NCI-H2227 (cell line): ENCODE results near the gene TCFL5.

Experiments used
- DNase-seq: peaks from one replicate; lab custom pipeline; 2025; ENCODE audit not compliant: unreplicated experiment; lab: John Stamatoyannopoulos, UW

TCFL5 gene

DNA sequence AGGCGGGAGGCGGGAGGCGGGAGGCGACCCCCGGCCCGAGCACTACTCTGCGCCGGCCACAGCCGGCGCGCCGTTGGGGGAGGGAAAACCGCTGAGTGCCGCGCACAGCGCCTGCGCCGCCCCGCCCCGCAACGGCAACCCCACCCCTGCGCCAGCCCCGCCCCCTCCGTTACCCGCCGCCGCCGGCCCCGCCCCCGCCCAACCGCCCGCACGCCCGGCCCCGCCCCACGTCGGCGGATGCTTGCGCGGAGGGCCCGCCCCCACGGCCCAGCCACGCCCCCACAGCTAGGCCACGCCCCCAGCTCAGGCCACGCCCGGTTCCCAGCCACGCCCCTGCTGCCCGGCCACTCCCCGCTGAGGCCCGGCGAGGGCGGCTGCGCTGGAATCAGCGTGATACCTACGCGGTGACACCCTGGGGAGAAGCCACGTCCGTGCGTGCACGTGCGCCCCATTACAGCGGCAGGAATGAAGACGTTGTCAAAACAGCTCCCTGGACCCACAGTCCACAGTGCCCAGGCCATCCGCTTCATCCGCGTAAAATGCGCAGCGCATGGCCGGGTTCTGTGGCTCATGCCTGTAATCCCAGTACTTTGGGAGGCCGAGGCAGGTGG lies at the start of gene TCFL5:
Gene TCFL5, minus strand, starts transcription at position 97 of the 611 bp plus-strand sequence. CDS start 152 bp downstream, outside the sequence.
- peak; percentile 93 for DNase-seq

DNA sequence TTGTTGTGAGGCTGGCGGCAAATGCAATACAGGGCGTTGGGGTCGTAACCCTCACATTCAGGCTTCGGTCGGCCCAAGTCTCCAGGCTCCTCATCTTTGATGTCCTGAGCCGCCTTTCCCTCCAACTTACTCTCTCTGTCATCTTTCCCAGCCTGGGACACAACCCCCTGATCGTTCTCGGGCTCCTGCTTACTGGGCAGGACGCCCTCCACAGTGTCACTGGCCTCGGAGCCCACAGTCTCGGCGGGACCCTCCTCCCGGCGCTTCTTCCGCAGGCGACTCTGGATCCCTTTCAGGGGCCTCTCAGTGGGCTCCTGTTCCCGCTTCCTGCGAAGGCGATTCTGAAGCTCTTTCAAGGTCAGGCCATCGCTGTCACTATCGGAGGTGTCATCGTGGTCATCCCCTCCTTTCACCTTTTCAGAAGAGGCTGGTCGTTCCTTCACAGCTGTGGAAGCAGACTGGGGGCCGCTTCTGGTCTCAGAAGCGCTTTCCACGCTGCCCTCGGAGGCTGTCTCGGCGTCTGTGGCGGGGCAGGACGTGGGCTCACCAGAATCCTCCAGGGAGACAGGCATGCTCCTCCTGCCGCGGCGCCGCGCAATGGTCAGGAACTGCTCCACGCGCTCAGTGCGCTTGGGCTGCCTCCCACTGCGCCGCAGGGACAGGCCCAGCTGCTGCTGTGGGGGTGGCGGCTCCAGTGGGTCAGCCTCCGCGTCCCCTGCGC lies 49.3 kb upstream of the TCFL5 start:
- DNase-seq: no peak

DNA sequence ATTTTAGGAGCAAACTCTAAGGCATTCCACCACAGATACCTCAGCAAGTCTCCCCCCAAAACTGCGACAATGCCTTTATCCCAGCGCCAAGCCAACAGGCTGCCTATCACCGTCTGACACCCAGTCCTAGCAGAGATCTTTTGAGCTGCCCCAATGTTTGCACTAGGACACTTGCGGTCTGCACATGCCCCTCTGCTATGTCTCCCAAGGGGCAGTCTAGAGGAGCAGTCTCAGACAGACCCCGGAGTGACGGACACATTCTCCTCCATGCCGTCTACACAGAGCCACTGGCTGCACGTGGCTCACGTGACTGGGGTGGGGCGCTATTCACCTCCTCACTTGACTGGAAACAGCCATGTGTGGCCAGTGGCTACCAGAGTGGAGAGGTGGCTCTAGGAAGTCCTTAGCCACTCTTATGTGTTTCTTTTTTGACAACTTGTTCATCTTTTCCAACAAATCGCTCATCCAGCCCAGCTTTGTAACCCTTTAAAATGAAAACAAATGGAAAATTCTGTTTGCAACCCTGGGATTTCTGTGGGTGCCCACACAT lies 48.7 kb upstream of the TCFL5 start:
- no peak for DNase-seq

DNA sequence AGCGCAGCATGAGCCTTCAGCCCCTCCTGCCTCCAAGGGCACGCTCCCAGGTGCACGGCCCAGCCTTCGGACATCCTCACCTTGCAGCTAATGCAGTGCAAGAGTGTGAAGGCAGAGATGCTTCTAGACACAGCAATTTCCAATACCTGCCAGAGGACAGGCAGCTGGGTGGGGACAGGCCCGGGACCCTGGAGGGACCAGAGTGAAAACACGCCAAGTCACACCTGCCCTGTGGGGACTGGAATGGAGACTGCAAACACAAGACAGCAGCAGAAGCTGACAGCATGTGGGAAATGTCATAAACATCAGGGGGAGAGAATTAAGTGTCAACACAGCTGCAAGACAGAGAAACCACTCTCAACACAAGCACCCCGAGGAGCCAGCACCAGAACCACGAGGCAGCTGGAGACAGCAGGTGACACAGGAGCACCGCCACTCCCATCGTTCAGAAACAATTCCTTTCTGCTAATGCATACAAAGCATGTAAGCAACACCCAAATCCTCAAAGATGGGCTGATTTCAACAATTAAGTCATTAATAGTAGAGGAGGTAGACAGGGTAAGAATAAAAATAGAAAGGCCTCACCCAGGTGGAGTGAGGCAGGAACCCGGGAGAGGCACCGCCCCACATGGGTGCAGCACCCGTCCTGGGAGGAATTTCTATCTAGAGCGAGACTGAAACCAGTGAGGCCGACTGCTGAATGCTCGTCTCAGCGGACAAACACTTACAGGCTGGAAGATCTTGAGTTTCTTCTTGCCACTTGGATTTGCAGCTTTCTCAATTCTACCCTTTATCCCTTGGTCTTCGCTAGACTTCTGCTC lies 47.6 kb upstream of the TCFL5 start:
- no peak for DNase-seq

DNA sequence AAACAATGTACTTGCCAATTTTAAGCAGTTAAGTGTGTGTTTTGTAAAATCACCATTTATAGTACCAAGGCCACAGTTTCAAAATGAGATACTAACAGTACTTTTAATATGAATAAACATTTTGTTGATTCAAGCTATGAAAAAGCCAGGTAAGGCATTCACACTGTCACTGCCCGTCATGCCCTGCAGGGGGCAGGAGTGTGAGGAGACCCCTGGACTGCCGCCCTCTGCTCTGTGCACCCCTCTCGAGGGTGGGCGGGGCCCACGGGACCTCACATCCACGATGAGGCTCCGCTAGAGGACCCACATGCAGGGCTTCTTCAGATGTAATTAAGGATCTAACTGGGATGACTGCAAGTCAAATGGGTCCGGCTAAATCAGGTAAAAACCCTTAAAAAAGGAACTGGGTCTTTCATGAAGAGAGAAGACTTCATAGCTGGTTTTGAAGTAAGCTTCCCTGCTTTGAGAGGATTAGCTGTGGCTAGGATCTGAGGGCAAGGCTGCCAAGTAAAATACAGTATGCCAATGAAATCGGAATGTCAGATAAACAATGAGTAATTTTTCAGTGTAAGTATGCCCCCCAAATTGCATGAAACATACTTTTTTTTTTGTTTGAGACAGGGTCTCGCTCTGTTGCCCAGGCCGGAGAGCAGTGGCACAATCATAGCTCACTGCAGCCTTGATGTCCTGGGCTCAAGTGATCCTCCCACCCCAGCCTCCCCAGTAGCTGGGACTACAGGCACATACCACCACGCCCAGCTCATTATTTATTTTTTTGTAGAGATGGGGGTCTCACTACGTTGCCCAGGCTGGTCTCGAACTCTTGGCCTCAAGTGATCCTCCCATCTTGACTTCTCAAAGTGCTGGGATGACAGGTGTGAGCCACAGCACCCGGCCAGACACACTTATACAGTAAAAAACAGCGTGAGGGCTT lies 46.0 kb upstream of the TCFL5 start:
- DNase-seq: no peak

DNA sequence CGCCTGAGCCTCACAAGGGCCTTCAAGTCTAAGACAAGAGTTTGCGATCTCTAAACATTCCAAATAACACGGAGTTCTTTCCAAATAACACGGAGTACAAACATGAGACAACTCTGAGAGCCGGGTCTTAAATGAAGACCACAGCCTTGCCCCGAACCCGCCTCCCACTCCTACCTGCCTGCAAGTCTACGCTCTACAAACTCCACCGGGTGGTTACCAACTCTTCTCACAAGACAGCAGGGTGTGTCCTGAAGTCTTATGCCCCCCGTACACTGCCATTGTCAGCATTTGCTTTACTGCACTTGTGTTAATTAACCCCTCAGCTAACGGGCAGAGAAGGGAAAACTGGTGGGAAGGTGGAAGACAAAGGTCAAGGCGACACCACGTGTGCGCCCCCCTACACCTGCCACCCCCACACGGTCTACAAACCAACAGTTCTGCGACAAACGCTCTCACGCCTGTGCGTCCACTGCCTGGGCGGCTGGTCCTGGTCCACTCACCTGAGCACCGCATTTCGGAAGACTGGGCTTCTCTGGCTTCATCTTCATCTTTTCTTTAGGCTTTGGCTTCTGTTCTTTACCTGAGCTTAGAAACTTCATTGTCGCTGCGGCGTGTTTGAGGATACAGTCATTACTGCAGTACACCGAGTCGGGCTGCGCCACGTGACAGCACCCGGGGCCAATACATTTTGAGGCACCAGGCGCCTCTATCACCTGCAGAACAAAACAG lies 45.2 kb upstream of the TCFL5 start:
- DNase-seq: no peak

DNA sequence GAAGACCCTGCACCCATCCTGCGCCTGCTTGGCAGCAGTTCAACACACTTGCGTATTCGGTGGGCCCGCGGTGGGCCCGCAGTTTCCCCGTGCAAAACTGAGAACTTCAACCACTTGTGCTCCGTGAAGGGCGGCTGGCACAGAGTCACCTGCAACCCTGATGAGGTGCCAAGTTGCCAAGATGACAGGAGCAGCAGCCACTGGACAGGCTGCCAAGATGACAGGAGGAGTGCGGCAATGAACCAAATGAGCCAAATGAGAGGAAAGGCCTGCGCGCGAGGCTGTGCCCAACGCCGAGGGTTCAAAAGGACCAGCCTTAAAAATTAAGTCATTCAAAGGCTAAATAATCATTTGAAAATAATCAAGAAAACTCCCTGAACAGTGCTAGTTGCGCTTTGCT lies 44.6 kb upstream of the TCFL5 start:
- no peak for DNase-seq

DNA sequence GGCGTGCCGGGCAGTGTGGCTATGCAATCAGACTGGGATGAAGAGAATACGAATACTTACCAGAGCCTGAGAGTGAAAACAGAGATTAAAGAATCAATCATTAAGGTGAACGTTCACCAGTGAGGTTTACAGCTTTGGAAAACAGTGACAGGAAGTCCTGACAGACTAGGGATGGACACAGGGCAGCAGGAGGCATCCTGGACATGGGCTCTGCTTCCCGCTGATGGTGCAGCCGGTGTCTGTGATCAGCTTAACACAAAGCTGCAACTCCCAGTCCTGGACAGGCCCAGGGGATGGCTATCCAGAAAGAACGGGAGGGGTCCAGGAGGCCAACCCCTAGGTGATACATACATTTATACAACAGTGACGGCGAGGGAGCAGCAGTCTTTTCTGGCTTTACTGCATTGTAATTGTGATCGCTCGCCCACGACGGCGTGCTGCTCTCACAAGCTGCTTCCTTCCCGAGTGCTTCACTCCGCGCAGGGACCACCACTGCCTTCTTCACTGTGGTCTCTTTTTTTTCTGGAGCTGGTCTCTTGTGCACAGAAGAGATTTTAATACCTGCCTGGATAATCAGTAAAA lies 44.0 kb upstream of the TCFL5 start:
- no peak for DNase-seq

DNA sequence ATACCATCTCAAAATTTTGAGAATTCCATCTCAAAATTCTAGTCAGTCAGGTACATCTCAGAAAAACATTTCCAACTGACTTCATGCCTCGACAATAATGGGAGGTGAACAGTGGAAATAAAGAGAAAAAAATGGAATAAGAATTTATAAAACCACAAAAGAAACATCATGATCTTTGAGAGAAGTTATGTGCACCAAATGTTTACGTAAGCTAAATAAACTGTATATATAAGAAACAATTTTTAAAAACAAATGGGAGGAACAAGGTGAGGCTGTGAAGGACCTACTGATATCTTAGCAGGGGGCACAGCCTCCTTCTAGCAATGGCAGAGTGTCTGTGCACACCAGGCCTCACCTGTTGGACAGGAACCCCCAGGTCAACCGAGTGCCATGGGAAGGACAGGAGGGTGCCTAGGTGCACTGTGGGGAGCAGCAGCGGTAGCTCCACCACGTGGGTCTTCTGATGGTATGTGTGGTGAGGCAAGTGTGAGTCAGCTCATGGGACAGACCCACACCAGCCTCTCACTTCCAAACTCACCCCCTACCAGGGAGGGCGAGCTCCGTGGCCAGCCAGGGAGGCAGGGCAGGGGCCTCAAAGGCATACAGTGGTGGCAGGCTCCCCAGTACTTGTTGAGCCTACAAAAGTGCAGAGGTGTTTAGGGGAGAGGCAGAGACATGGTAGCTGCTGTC lies 41.4 kb upstream of the TCFL5 start:
- DNase-seq: no peak

DNA sequence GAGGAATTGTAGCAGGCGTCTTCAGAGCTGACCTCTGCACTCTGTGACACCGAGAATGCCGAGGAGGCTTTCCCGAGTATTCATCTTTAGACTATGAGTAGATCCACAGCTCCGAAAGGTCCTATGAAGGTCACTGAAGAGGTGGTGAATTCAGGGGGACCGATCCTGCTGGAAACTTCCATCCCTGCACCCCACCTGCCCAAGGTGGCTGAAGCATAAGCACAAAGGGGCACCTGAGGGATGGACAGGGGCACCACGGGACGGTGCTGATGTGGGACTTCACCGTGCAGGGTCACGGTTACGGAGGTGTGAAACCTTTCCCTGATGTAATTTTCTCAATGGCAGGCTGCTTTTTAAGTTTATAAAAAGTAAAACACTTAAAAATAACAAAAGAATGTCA lies 40.3 kb upstream of the TCFL5 start:
- no peak for DNase-seq

DNA sequence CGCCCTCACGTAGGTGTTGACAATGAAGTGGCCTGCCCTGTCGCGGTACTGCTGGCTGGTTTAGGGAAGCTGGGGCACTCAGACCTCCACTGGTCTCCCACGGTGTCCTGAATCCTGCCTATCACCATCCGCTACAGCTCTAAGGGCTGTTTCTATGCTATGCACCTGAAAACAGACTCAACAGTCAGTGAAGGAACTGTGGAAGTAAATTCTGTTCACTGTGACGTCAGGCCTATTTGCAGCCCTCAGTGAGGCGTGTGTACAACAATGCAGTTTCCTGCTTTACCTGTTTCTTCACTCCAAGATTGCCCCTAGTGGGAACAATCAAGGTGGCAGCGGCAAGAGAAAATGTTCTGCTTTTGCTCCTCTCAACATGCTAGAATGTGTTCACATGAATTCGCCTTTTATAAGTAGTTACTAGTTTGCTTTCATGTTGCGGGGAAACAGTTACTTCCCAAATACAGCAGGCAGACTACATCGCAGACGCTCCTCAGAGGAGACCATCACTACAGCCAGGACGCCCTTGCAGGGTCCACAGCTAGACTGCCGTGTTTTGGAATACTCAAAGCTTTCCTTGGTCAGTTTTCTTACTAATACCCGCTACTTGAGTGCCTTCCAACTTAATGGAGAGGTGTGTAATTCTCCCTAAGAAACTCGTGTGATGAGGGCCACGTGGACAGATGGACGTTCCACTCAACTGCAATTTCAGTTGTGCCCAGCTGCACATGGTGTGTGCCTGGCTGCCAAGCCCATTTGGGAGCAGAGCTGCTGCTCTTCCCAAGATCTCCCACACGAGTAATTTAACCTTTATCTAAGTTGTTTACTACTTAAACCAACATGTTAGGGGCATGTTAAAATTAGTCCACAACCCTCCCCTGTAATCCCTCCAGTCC lies 39.3 kb upstream of the TCFL5 start:
- DNase-seq: peak; percentile 58

DNA sequence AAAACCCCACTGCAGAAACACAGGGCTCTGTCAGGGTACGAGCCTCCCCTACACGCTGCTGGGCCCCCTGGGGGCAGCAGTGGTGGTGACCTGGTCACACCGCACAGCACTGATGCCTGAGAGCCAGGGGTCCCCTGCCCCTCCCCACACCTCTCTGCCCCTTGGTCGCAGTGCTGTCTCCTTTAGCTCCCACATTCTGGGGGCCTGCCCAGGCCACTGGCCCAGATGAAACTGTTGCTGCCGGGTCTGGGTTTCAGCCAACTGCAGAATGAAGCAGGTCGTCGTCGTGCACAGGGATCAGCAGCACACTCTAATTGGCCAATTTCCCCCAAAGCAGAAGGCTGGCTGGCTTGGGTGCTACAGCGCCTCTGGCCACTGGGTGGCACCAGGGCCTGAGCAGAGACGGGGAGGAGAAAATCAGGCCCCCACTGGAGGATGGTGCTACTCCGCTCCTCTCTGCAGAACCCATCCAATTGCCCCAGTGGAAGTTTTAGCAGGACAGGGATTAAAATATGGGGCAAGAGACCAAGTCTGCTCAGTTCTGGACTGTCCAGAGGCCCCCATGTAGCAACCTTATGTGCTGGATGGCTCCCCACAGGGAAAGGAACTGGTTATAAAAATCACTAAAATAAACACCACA lies 38.5 kb upstream of the TCFL5 start:
- DNase-seq: peak; percentile 89

DNA sequence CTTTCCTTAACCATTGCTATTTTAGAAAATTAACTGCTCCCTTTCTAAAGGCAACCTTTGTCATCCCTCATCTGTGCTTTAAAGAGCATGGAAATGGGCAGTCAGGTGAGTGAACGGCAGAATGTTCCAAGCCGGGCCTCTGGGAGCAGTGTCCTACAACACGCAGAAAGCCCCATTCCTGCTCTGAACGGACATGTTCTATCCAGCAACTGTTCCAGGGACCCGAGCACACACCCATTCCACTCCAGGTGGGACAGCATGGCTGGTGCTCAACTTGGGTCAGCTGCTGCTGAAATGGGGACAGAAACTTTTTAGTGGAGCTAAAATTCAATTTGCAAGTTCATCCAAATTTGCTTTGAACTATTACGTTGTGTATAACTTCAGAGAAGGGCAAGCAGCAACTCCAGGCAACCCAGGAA lies 38.0 kb upstream of the TCFL5 start:
- DNase-seq: peak; percentile 33

DNA sequence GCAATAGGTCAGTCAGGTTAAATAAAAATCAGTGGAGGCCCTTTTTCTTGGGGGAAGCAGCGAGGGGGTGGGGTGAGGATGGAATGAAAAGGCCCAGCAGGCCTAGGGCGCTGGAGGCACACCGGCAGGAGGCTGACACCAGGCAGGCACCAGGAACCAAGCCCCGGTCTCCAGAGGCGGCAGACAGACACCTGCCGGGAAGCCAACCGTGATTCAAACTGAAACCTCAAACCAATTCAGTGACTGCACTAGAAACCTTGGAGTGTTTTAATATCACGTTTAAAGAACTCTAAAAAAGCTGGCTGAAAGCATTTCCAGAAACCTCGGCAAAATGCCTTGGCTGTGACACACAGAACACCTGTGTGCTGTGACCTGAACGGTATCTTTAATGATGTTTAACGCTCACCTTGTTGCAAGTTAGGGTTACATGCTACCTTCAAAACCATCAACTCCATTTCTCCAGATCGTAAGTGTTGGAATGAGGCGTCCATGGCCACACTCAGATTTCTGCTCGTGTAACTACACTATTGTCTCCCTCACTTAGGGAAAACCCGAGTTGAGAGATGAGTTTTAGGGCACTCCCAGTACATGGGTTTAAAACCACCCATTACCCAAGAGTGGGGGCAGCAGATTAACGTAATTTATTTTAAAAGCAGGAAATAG lies 37.5 kb upstream of the TCFL5 start:
- no peak for DNase-seq

DNA sequence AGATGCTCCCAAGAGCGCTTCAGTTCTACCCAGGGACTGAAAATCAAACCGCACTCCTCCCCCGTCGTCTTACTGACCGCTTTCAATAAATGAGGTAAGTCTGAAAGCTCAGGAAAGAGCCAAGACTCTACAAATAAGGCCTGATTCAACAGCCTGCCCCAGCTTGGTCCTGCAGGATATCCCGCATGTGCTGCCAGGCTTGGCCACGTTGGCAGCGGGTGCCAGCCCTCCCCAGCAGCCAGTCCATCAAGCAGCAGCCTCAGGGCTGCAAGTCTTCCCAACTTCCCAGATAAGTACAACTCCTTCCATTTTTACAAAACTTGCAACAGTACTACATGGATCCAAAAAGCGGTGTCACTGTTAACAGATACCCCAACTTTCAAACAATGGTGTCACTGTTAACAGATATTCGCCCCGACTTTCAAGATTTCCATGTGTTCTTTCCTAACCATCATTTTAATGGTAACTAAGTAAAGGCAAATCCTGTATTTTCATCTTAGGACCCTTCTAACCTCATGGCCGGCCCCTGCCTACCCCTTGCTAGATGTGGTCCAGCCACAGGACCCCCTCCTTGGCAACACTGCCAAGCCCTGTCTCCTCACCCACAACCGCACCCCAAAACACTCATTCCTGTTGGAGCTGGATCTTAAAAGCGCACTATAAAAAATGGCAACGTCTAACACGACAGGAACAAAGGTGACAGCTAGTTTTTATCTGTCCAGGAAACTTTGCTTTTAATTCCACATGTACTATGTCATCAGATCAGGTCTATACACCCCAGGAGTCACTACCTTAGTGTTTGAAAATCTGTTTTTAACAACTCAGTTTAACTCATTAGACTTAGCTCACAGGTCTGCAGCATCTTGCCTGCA lies 36.7 kb upstream of the TCFL5 start:
- DNase-seq: no peak

DNA sequence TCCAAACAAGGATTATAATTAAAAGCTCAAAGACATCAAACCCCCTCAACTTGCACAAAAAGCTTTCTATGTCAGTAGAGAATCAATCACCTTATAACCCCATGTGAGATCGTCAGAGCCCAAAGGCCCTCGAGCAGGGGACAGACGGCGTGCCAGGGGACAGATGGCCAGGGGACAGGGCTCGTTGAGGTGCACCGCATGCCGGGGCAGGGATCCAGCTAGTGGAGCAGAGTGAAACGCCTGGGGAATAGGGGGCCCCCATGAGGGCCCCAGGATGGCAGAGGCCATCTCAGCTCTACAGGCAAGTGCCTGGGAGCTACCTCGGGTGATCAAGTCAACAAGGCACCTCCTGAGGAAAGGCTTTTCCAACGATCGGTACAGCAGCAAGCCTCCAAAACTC lies 36.0 kb upstream of the TCFL5 start:
- DNase-seq: no peak
